ENCODE data around the gene PLEK2.
"Not testable (repeated sequence)": the region's sequence is repeated elsewhere in the genome, so short reads cannot be mapped to it uniquely, and the experiment has no call there.

Gene PLEK2

DNA sequence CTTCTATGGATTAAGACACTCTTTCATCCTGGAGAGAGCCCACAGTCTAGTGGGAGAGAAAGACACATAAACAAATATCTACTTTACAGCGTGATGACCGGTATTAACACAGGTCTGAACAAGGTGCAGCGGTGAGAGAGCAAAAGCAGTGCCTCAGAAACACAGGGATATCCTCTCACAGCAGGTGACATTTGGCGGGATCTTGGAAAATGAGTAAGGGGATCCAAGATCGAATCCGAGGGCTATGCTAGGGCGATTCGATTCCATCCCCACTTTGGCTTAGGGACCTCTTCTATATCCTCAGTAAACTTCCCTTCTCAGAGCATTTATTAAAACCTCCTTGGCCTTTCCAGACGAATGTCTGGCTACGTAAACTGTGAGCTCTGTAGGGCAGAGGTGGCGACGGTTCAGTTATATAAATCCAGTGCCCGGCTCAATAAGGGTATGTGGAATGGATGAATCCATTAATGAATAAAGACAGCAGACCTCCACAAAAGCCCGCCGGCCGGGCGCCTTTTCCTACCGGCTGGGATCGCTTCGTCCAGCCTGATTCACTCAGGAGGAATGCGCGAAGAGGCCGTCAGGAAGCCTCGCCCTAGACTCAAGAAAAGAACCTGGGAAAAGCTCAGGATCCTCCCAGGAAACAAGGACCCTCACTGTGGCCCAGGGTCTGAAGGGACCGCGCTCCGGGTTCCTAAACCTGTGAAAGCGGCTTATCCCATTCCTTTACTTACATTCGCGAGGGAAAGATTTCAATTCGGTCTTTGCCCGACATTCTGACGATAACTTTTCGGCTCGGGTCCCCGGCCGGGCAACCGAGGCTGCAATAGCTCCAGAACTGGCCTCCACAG, 52.8 kb downstream of the PLEK2 start:
- no peak for DNase-seq (ENCODE audit: low spot score)

DNA sequence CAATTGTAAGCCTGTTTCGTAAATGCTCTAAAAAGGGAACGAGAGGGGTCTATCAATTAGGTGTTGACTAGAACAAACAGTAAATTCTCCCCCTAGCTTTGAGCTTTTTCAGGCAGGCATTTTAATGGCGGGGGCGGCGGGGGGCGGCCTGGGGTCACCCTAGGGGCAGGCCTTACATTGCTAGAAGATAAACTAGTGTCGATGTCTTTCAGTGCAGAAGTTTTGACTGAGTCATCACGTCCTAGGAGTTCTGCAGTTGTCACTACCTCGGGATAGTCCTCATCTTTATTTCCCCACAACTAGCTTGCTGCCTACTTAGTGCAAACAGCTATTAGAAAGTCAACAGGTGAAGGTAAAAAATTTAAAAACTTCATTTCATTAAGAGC, 54.0 kb downstream of the PLEK2 start:
- DNase-seq (ENCODE audit: low spot score): no peak

DNA sequence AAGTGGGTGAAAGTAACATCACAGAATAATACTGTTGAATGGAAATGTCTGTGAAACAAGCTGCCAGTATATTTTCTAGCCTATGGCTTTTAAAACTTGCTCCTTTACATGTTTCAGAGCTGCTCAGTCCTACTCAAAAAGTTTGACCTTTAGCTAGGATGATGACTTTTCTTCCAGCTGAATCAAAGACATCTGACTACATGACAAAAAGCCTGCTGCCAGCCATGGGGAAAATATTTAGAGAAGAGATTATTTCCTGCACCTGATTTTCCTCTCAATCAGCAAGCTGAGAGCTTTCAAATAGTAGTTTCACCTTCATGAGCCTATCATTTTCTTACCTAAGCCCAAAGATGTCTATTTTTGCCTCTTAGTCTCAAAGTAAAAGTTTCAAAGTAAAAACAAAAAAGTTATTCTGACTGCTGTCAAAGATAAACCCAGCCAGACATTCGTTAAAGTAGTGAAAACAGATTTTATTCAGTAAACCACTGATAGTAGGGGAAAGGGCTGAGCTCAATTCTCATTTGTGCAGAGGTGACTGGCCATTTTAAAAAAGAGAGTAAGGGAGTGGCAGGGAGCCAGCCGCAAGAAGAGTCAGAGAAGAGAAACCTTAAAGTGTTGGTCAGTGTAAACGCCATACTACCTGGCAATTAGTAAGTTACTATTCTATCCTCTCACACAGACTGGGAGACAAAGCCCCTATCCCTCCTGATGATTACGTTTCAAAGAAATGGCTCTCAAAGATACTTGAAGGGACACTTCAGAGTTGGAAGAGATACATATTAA, 54.6 kb downstream of the PLEK2 start:
- DNase-seq (ENCODE audit: low spot score): no peak

DNA sequence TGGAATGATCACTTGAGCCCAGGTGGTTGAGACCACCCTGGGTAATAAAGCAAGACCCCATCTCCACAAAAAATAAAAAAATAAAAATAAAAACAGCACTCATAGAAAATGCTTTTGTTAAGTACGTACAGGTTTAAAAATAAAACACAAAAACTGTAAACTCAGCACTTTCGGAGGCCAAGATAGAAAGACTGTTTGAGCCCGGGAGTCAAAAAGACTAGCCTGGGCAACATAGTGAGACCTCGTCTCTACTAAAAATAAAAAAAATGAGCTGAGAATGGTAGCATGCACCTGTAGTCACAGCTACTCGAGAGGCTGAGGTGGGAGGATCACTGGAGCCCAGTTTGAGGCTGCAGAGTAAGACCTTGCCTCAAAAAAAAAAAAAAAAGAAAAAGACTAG, 59.9 kb downstream of the PLEK2 start:
- DNase-seq (ENCODE audit: low spot score): no peak

DNA sequence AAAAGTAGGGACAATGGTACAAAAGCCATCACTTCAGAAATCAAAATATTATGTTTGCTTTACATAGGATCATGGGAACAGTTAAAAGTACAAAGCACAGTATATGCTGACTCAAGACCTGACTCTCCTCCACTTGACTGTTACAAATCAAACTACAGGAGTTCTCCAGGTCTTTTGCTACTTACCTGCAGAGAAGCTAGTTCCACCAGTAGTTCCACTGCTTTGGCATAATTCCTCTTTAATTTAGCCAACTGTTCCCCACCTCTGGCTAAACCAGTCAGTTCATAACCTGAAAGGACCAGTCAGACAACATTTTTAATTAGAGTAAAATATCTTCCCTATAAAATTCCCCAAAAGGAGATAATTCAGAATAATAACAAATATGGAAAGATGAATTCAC, 66.4 kb downstream of the PLEK2 start:
- DNase-seq (ENCODE audit: low spot score): no peak

DNA sequence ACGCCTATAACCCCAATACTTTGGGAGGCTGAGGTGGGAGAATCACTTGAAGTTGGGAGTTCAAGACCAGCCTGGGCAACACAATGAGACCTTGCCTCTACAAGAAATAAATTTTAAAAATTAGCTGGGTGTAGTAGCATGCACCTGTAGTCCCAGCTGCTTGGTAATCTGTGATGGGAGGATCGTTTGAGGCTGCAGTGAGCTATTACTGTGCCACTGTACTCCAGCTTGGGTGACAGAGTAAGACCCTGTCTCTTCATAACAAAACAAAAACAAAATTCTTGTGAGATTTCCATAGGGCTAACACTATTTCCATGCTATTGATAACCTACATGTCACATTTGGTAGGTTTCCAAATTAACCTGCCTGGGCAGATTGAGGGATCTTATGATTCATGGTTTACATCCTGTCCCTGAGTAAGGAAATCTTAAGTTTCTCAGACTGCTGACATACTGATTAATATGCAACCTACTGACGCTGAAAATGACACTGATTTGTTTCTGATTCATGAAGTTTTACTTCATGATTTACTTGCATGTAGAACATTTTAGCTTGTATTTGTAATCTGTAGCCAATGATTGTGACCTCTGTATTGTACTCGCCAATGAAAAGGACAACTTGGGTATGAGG, 68.2 kb downstream of the PLEK2 start:
- no peak for DNase-seq (ENCODE audit: low spot score)

DNA sequence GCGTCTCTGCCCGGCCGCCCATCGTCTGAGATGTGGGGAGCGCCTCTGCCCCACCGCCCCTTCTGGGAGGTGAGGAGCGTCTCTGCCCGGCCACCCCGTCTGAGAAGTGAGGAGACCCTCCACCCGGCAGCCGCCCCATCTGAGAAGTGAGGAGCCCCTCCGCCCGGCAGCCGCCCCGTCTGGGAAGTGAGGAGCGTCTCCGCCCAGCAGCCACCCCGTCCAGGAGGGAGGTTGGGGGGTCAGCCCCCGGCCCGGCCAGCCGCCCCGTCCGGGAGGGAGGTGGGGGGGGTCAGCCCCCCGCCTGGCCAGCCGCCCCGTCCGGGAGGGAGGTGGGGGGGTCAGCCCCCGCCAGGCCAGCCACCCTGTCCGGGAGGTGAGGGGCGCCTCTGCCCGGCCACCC, 70.7 kb downstream of the PLEK2 start:
- not testable (repeated sequence) for DNase-seq (ENCODE audit: low spot score)
